Spleen (tissue), 7 donors: ENCODE results near the gene TYSND1.

Experiments
- CTCF ChIP-seq, 11 experiments: fragments of 200-600 bp in 7 of 11; fragments of 450-650 bp in 4 of 11; sonication (generic) in 4 of 11; IDR thresholded peaks in 8 of 11; conservative IDR thresholded peaks in 3 of 11; 1 replicate in 7 of 11; 2 replicates in 4 of 11; pipeline versions ENCODE4 v1.4.0 to v1.8.0; 2016 to 2021; ENCODE audit warnings: antibody characterized with exemption in 11 of 11, inconsistent platforms in 4 of 11, mild to moderate bottlenecking in 1 of 11
- POLR2A ChIP-seq, 3 donors: fragments of 450-650 bp; IDR thresholded peaks; one replicate each; pipeline ENCODE4 v1.5.1; 2017; ENCODE audit warnings: antibody characterized with exemption in 3 of 3, mild to moderate bottlenecking in 1 of 3
- POLR2AphosphoS5 ChIP-seq, 3 donors: sonication (generic); formaldehyde crosslinking; IDR thresholded peaks; one replicate each; pipeline ENCODE4 v1.5.1; 2017; ENCODE audit warnings: antibody characterized with exemption in 3 of 3
- donor health status: DM: no; HTN: no; CAD: no; lungs with moderate emphysema.
- donor health status: DM: no; HTN: no; CAD: no.
- donor health status: DM: no; HTN: no; CAD: no.

GRCh38 chr10:70186571-70186970, 40.1 kb upstream of the TYSND1 start:
- TF ChIP-seq CTCF (IDR thresholded peaks at IDR 0.05 in 8 of 11, conservative IDR thresholded peaks at IDR 0.05 in 3 of 11): no peak
- TF ChIP-seq POLR2AphosphoS5 (IDR thresholded peaks at IDR 0.05): no peak
- no peak for TF ChIP-seq POLR2A (IDR thresholded peaks at IDR 0.05)
